NCI-H128 (cell line): ENCODE results near the gene GALNT15.

Experiments used
- DNase-seq: peaks from one replicate; lab custom pipeline; 2025; ENCODE audit not compliant: unreplicated experiment; lab: John Stamatoyannopoulos, UW

GALNT15 gene

GRCh38 chr3:16221990-16222389 lies 47.5 kb downstream of the GALNT15 start:
- no peak for DNase-seq

GRCh38 chr3:16222547-16222946 lies 48.1 kb downstream of the GALNT15 start:
- DNase-seq = no peak

DNA sequence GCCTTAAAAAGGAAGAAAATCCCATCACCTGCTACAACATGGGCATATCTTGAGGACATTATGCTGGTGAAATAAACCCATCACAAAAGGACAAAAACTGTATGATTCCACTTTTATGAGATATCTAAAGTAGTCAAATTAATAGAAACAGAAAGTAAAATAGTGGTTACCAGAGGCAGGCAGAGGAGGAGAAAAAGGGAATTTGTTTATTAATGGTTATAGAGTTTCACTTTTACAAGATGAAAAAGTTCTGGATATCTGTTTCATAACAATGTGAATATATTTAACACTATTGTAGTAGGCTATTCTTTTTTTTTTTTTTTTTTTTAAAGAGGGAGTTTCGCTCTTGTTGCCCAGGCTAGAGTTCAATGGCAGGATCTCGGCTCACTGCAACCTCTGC lies 49.8 kb downstream of the GALNT15 start:
- DNase-seq = no peak

DNA sequence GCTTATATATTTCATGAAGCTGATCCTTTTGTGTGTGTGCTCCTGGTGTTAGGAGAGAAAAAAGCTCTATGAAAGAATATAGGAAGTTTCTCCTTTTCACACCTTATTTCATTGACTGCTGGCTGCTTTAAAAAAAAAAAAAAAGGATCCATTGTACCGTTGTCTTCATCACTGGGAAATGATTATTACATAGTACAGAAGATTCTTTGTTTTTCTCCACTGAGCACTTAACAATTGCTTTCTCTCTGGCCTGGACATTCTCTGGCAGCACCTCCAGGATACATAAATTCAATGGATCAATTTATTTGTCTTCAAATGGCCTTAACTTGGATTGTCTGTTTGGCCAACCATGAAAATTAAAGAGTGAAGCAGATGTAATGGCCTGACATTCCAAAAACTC lies 53.1 kb downstream of the GALNT15 start:
- DNase-seq = no peak

- DNase-seq = no peak
Observed at GRCh38 chr3:16229681-16230080, 55.2 kb downstream of the GALNT15 start.

DNA sequence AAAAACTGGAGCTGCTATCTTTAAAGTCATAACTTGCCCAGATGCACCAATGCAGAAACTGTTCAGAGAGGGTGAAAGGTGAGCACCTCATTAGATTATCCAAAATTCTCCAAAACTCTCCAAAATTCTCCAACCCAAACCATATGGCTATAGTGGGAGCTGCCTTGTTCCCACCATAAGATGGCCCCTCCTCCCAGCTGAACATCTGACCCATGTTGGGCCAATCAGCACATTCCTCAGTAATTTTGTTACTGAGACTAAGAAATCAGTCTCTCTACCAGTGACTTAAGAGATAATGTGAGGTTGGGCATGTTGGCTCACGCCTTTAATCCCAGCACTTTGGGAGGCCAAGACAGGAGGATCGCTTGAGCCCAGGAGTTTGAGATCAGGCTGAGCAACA lies 57.5 kb downstream of the GALNT15 start:
- no peak for DNase-seq

GRCh38 chr3:16233806-16234205 lies 59.3 kb downstream of the GALNT15 start:
- no peak for DNase-seq

DNA sequence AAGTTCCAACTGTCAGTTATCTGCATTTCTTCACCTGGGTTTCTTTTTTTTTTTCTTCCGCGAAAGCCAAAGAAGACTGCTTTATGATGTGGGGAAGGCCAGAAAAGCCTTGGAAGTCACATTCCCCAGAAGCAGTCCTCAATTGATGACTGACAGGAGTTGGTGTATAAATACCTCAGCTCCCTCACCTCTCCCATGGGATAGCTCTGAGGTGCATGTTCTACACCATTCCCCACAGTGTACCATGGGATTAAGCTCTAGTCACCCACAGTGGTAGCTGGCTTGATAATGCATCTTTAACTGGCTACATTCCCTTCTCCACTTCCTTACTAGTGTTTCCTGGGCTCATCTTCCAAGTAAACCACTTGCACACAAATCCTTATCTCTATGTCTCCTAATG lies 59.8 kb downstream of the GALNT15 start:
- DNase-seq = no peak

GRCh38 chr3:16236030-16236639 lies 61.7 kb downstream of the GALNT15 start:
- DNase-seq = no peak

DNA sequence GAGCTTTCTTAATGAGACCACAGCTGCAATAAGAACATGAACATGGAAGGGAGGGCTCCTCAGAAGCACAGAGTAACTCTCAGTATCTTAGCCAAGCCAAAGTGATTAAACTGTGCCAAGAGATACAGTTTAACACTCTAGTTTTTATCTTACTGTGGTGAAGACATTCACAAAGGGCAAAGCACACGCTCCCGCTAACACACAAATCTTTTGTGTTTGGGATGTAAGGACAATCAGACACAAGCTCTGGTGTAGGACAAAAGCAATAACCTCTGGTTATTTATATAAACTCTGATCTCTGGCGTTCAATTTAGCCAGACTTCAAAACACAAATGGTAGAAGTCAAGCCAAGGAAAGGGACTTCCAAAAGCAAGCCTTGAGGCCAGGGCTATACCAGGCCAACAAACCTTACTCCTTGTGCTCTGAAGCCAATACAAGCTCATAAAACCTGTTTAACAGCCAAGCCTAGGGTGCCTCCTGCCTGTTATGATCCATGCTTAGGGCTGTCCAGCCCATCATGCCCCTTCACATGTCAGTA lies 62.4 kb downstream of the GALNT15 start:
- DNase-seq = no peak

DNA sequence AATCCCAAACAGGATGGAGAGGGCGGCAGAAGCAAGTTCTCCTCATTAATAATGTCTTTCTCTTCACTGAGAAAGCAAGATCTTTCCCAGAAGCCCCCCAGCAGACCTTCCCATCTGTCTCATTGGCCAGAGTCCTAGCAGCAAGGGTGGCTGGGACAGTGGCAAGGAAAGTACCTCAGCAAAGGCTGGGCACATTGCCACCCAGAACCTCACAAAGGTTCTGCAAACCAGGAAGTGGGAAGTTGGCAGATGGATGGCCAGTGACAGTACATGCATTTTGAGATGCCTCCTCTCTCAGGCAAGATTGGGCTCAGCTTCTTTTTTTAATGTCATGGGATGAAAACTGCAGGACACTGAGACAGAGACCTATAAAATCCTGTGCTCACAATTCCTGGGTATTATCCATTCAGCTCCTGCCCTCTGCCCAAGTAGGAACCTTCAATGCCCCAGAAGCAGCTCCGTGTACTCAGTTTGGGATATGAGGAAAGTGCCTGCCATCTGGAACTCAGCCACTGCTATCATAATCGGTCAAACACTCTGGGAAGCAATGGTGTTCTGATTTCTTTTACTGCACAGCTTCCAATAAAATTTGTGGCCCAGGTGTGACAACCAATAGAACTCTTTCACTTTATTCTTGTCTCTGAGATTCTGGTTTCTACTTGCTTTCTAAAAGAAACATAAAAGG lies 64.7 kb downstream of the GALNT15 start:
- DNase-seq = no peak

- DNase-seq = no peak
Observed at GRCh38 chr3:16239780-16240179, 65.3 kb downstream of the GALNT15 start.

DNA sequence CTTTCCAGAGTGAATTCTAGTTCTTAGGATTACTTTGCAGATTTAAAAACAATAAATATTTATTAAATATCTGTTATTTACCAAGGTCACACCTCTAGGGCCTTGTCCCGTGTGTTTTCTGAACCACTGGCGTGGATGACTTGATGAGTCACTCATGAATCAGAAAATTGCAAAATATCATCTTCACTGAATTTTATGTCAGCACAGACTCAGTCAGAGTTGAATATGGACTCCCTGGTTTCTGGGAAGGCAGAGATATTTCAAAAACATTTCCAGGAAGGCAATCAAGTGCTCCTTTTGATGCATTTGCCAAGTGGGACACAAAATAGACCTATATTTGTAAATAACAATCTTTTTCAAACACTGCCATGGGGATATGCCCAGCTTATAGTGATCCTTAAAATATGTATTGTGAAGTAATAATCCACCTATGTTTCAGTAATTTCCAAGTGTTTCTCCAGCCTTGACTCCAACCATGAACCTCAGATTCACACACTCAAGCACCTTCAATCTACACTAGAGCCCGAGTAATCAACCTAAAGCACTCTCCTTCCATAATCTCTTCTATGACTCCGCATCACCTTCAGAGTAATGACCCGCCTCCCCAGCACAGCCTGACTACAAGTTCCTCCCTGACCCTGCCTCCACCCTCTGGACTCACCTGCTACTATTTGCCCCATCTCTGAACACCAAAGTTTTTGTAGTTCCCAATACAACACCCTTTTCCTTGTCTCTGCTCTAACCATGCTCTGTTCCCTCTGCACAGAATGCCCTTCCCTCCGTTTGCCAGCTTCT lies 65.9 kb downstream of the GALNT15 start:
- no peak for DNase-seq

GRCh38 chr3:16241225-16241624 lies 66.7 kb downstream of the GALNT15 start:
- no peak for DNase-seq

GRCh38 chr3:16242177-16242576 lies 67.7 kb downstream of the GALNT15 start:
- no peak for DNase-seq

DNA sequence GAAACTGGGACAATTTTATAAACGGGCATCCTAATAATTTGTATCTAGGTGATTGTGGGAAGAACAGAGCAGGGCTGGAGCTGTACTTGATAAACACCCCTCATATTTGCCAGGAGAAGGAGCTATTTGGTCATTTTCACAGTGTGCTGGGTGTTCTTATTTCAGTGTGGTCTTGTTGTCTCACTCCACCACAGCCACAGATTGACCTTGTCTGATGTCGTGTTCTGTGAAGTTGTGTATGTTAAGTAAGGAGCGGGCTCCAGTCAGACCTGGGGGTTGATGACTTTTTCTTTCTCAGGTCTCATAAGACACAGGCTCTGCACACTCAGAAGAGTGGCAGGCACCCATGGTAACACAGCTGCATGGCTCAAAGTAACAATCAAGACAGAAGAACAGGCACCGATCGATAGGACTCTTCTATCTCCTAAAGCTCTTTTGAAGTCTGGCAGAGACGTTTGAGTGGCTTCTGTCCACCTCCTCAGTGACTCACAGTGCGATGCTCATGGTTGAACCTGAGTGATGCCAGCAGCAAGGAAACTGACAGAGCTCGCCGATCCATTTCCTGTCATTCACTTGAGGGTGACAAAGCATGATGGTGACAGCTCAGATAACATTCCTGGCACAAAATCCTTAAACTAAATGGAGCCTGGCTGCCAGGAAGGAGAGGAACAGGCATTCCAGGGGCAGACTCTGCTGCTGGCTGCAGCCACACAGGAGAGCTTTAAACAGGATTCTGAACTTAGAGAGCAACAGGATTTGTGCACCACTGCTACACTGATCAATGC lies 69.4 kb downstream of the GALNT15 start:
- DNase-seq = no peak

DNA sequence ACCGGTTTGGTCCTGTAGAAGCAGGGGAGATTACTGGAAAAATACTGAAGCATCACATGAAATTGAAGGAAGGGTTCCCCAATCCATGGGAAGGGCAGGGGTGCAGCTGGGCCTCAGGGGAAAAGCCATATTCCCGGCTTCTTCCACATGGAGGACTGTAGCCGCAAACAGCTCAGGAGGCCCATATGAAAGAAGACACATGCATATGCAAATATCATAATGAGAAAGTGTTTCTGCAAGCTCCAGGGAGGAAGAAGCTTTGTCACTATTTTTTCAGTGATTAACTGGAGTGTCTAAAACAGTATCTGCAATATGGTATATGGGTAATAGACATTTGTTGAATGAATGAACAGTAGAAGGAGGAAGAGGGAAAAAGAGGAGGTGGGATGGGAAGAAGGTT lies 71.1 kb downstream of the GALNT15 start:
- no peak for DNase-seq

DNA sequence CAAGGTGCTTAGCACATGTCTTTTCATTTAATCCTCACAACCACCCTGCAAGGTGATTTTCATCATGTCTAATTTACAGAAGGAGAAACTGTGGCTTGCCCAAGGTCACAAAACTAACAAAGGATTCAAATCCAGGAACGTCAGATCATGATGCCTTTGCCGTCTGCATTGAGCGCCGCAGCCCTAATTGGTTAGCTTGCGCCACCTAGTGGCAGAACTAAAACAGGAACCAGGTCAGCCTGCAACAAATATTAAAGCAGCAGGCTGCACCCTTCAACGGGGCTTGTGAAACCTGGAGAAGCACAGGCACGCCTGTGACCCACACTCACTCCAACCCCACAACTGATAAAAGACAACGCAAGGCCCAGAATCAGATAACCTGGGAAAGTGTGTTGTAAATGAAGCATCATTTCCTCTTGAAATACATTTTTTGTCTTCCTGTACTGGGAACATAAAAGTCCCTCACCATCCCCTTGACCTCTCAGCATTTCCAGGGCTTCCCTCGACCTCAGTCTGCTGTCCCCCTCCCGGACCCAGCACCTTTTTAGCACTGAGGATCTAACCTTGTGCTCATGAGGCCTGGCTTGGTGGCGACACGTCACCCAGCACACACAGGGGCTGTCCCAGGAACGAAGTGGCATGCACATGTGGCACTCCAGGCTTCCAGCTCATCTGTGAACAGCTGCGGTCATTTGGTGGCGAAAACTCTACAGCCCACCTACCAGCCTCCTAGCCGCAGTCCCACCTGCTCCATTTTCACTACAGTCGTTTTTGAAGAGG lies 73.0 kb downstream of the GALNT15 start:
- DNase-seq = peak; percentile 61

GRCh38 chr3:16248556-16248955 lies 74.1 kb downstream of the GALNT15 start:
- no peak for DNase-seq

DNA sequence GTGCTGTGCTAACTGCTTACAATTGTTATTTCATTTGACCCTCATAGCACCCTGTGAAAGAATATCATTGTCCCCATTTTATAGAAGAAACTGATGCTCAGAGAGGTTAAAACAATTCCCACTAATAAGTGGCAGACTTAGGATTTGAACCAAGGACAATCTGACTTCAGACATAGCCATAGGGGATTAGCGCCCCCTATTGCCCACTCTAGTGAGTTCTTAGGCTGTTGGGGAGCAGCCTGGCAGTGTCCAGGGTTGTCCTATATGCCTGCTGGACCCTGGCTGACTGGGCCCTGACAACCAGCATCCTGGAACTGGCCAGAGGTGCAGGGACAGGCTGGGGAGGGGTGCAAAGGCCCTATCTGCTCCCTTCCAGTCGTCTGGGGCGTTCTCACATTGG lies 74.9 kb downstream of the GALNT15 start:
- DNase-seq = no peak
